GM12878 (cell line): ENCODE measurements around the gene ACSF3. TPM values are rescaled to one million over a fixed set of nuclear protein-coding genes. Genes with fewer than 3 reads are reported as not detected.

Experiments
- ATAC-seq: fragments of 200-7000 bp; cut with Tn5 transposase; 3 replicates; pipeline ENCODE4 v1.9.1; 2020; ENCODE audit warnings: mild to moderate bottlenecking, moderate library complexity
- BruUV-seq: library from RNA; stranded (reverse); fragments of 400-500 nt; replicated peaks from 2 replicates; lab custom pipeline; 2021; lab: Mats Ljungman, UMichigan
- CTCF ChIA-PET: fragments of 300-600 bp; sonication (Branson Sonifier 250); formaldehyde crosslinking; extraction: SDS; loops from one replicate; lab custom pipeline; 2021; ENCODE audit warnings: inconsistent platforms; lab: Yijun Ruan, JAX
- POLR2A ChIA-PET: fragments of 350-600 bp; formaldehyde crosslinking; extraction: SDS; loops from one replicate; lab custom pipeline; 2021; ENCODE audit warnings: inconsistent platforms; lab: Charles Lee
- RAD21 ChIA-PET: fragments of 300-600 bp; sonication (Branson Sonifier 250); formaldehyde crosslinking; loops from one replicate; lab custom pipeline; 2023; ENCODE audit warnings: antibody characterized with exemption; ENCODE audit not compliant: unreplicated experiment; lab: Charles Lee
- SMC1A ChIA-PET: fragments of 300-600 bp; sonication (Branson Sonifier 250); formaldehyde crosslinking; loops from one replicate; lab custom pipeline; 2023; ENCODE audit not compliant: unreplicated experiment, uncharacterized antibody; lab: Charles Lee
- DNase-seq: peaks from one replicate; pipeline ENCODE4 v3.0.0-alpha.2; 2011; ENCODE audit warnings: low read depth, low spot score
- FAIRE-seq: peaks from 3 replicates; lab custom pipeline; 2011; peaks lifted over from hg19 to GRCh38; lab: Jason Lieb, UNC
- H2AFZ ChIP-seq: 2 replicates; pipeline ENCODE4 v1.6.0; 2011; ENCODE audit warnings: low read depth, low read length, control low read depth; ENCODE audit not compliant: control insufficient read depth
- H3K27ac ChIP-seq: 2 replicates; pipeline ENCODE4 v1.5.1; 2011; ENCODE audit warnings: control low read depth; ENCODE audit not compliant: control insufficient read depth, insufficient read depth
- H3K27me3 ChIP-seq, 2 experiments: replicated peaks in 1 of 2; 2 replicates each; pipeline versions ENCODE4 v1.6.0 to v1.6.1; 2011; ENCODE audit warnings: low read length in 1 of 2; ENCODE audit not compliant: control insufficient read depth in 2 of 2, insufficient read depth in 2 of 2
- H3K36me3 ChIP-seq, 2 experiments: 2 replicates each; pipeline ENCODE4 v1.5.1; 2011; ENCODE audit warnings: low read length in 1 of 2; ENCODE audit not compliant: control insufficient read depth in 2 of 2, insufficient read depth in 2 of 2
- H3K4me1 ChIP-seq: 2 replicates; pipeline ENCODE4 v1.6.1; 2011; ENCODE audit warnings: mild to moderate bottlenecking, low read length, moderate library complexity, mixed read lengths; ENCODE audit not compliant: control insufficient read depth, insufficient read depth
- H3K4me2 ChIP-seq: 2 replicates; pipeline ENCODE4 v1.6.0; 2011; ENCODE audit warnings: control low read depth; ENCODE audit not compliant: control insufficient read depth, insufficient read depth
- H3K4me3 ChIP-seq: fragments of 200-600 bp; sonication (generic); 2 replicates; pipeline ENCODE4 v1.5.1; 2016
- H3K79me2 ChIP-seq: 2 replicates; pipeline ENCODE4 v1.6.0; 2011; ENCODE audit warnings: low read length; ENCODE audit not compliant: control insufficient read depth, insufficient read depth
- H3K9ac ChIP-seq: 2 replicates; pipeline ENCODE4 v1.8.0; 2011; ENCODE audit warnings: low read length, control low read depth, mixed read lengths; ENCODE audit not compliant: control insufficient read depth, insufficient read depth
- H3K9me3 ChIP-seq: replicated peaks from 3 replicates; pipeline ENCODE4 v1.5.1; 2011; ENCODE audit warnings: mild to moderate bottlenecking, low read length; ENCODE audit not compliant: control insufficient read depth, insufficient read depth
- H4K20me1 ChIP-seq: 2 replicates; pipeline ENCODE4 v1.6.0; 2011; ENCODE audit not compliant: control insufficient read depth, insufficient read depth
- BACH1 ChIP-seq: fragments of 450-650 bp; IDR thresholded peaks from 2 replicates; pipeline ENCODE4 v1.6.1; 2017; ENCODE audit warnings: mild to moderate bottlenecking, borderline replicate concordance
- MYB ChIP-seq: fragments of 150-350 bp; IDR thresholded peaks from 2 replicates; pipeline ENCODE4 v1.6.1; 2014; ENCODE audit warnings: mild to moderate bottlenecking, low read depth, low read length, borderline replicate concordance
- SREBF2 ChIP-seq: IDR thresholded peaks from 2 replicates; pipeline ENCODE4 v1.6.1; 2012; ENCODE audit warnings: mild to moderate bottlenecking, low read length
- ZNF217 ChIP-seq: fragments of 450-650 bp; IDR thresholded peaks from 2 replicates; pipeline ENCODE4 v1.6.1; 2017; ENCODE audit warnings: antibody characterized with exemption, mild to moderate bottlenecking
- WGBS: methylation state at CpG from one replicate; pipeline ENCODE4 v1.1.6; 2016; ENCODE audit warnings: low lambda C conversion rate; ENCODE audit not compliant: insufficient replicate concordance, insufficient coverage; ENCODE audit errors: missing lambda C conversion rate; 5-methylcytosine and 5-hydroxymethylcytosine counted together
- in situ Hi-C: fragments of 300-500 bp; cut with MboI; formaldehyde crosslinking; loops from 9 replicates; pipeline ENCODE4 v1.14.3; 2018; ENCODE audit warnings: mixed read lengths
- intact Hi-C: fragments of 100-400 bp; cut with micrococcal nuclease; formaldehyde crosslinking; loops from one replicate; pipeline ENCODE4 v1.14.2; 2022; ENCODE audit not compliant: unreplicated experiment
- polyA plus RNA-seq, 11 experiments: library from polyadenylated mRNA; depleted of rRNA in 4 of 11; unstranded in 6 of 11; stranded (reverse) in 5 of 11; fragments of >200 nt; fragmentation: Nextera tagmentation in 4 of 11; fragmentation: Illumina TruSeq in 1 of 11; extraction: Ambion mirVana in 4 of 11; extraction: Trizol in 1 of 11; gene quantifications; 1 replicate in 1 of 11; 2 replicates in 10 of 11; pipeline versions ENCODE4 v1.2.1 to v1.2.3, GENCODE V29; 2011 to 2016; ENCODE audit warnings: inconsistent platforms in 2 of 11, missing spikeins in 2 of 11, low read depth in 1 of 11
- total RNA-seq, 4 experiments: library from RNA; depleted of rRNA in 3 of 4; stranded (reverse); fragments of >200 nt in 3 of 4; fragmentation: Illumina TruSeq in 1 of 4; extraction: Trizol in 1 of 4; gene quantifications; 2 replicates each; pipeline versions ENCODE4 v1.2.1 to v1.2.3, GENCODE V29; 2013 to 2021
- TF ChIP-seq, protein P1 (sequence below): IDR thresholded peaks from 2 replicates; pipeline ENCODE4 v1.6.1; 2012; ENCODE audit warnings: mild to moderate bottlenecking, low read depth, low read length
- TF ChIP-seq, protein P2 (sequence below): fragments of 450-650 bp; formaldehyde crosslinking; IDR thresholded peaks from 2 replicates; pipeline ENCODE4 v1.4.0; 2020; ENCODE audit warnings: mild to moderate bottlenecking, moderate library complexity
- TF ChIP-seq, protein P3 (sequence below): fragments of 150-350 bp; IDR thresholded peaks from 2 replicates; pipeline ENCODE4 v1.6.1; 2016; ENCODE audit warnings: low read depth, low read length
- TF ChIP-seq, protein P4 (sequence below): fragments of 450-650 bp; IDR thresholded peaks from 2 replicates; pipeline ENCODE4 v1.6.1; 2018; ENCODE audit warnings: borderline replicate concordance, mild to moderate bottlenecking; ENCODE audit not compliant: partially characterized antibody

Gene ACSF3
- total and polyA plus RNA-seq, 10 of the 15 experiments (the other 5 are each of a cell fraction or from before 2014, with no cell fraction given) = 1.0 to 44.4 (median 25.8) TPM

DNA sequence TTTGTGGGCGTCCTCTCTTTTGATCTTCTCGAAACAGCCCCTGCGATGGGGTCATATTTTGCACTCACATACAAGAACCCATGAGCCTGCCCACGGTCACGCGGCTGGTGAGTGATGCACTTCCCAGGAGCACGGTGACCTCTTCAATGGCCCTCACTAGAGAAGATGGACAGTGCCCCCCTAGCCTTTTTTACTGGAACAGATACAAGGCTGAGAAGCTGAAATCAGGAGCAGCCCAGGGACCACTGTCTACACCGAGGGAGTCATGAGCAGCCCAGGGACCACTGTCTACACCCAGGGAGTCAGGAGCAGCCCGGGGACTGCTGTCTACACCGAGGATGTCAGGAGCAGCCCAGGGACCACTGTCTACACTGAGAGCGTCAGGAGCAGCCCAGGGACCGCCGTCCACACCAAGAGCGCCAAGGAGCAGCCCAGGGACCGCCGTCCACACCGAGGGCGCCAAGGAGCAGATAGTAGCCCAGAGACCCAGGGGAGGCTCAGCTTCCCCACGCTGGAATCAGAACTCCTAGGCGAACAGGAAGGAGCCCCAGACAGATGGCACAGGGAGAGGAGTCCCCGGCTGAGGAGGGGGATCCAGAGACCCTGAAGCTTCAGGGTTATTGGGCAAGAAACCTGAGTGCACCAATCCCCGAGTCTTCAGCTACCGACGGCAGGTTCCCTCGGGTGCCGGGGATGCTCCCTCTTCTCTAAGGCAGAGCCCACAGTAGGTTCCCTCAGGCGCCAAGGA, 23.7 kb downstream of the ACSF3 start (continued):
- TF ChIP-seq, protein P1, sequence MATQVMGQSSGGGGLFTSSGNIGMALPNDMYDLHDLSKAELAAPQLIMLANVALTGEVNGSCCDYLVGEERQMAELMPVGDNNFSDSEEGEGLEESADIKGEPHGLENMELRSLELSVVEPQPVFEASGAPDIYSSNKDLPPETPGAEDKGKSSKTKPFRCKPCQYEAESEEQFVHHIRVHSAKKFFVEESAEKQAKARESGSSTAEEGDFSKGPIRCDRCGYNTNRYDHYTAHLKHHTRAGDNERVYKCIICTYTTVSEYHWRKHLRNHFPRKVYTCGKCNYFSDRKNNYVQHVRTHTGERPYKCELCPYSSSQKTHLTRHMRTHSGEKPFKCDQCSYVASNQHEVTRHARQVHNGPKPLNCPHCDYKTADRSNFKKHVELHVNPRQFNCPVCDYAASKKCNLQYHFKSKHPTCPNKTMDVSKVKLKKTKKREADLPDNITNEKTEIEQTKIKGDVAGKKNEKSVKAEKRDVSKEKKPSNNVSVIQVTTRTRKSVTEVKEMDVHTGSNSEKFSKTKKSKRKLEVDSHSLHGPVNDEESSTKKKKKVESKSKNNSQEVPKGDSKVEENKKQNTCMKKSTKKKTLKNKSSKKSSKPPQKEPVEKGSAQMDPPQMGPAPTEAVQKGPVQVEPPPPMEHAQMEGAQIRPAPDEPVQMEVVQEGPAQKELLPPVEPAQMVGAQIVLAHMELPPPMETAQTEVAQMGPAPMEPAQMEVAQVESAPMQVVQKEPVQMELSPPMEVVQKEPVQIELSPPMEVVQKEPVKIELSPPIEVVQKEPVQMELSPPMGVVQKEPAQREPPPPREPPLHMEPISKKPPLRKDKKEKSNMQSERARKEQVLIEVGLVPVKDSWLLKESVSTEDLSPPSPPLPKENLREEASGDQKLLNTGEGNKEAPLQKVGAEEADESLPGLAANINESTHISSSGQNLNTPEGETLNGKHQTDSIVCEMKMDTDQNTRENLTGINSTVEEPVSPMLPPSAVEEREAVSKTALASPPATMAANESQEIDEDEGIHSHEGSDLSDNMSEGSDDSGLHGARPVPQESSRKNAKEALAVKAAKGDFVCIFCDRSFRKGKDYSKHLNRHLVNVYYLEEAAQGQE = no peak
- TF ChIP-seq, protein P2, sequence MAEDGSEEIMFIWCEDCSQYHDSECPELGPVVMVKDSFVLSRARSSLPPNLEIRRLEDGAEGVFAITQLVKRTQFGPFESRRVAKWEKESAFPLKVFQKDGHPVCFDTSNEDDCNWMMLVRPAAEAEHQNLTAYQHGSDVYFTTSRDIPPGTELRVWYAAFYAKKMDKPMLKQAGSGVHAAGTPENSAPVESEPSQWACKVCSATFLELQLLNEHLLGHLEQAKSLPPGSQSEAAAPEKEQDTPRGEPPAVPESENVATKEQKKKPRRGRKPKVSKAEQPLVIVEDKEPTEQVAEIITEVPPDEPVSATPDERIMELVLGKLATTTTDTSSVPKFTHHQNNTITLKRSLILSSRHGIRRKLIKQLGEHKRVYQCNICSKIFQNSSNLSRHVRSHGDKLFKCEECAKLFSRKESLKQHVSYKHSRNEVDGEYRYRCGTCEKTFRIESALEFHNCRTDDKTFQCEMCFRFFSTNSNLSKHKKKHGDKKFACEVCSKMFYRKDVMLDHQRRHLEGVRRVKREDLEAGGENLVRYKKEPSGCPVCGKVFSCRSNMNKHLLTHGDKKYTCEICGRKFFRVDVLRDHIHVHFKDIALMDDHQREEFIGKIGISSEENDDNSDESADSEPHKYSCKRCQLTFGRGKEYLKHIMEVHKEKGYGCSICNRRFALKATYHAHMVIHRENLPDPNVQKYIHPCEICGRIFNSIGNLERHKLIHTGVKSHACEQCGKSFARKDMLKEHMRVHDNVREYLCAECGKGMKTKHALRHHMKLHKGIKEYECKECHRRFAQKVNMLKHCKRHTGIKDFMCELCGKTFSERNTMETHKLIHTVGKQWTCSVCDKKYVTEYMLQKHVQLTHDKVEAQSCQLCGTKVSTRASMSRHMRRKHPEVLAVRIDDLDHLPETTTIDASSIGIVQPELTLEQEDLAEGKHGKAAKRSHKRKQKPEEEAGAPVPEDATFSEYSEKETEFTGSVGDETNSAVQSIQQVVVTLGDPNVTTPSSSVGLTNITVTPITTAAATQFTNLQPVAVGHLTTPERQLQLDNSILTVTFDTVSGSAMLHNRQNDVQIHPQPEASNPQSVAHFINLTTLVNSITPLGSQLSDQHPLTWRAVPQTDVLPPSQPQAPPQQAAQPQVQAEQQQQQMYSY = no peak
- TF ChIP-seq SREBF2 = no peak

DNA sequence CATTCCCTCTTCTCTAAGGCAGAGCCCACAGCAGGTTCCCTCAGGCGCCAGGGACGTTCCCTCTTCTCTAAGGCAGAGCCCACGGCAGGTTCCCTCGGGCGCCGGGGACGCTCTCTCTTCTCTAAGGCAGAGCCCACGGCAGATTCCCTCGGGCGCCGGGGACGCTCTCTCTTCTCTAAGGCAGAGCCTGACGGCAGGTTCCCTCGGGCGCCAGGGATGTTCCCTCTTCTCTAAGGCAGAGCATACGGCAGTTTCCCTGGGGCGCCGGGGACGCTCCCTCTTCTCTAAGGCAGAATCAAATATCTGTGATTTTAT, 24.3 kb downstream of the ACSF3 start:
- no peaks in the 10 kb centered on the region for H4K20me1 ChIP-seq
- intact Hi-C loops (no loop called here), in situ Hi-C loops (no loop called here)
- POLR2A ChIA-PET = no interaction called here
- ATAC-seq = no peak
- DNase-seq = no peak
- H3K27me3 ChIP-seq = no peaks in the 10 kb centered on the region
- no peak overlapping the region for H3K9ac ChIP-seq
- CTCF ChIA-PET = no interaction called here
- H3K79me2 ChIP-seq = no peaks in the 10 kb centered on the region; the same call in 1 of the 2 replicates
- no peak overlapping the region for H3K27ac ChIP-seq
- peaks cover 29% of the 10 kb centered on the region for H3K4me1 ChIP-seq
- BruUV-seq = no TSS peak
- no peak overlapping the region for H2AFZ ChIP-seq
- H3K36me3 ChIP-seq = peaks cover 10 to 15% of the 10 kb centered on the region in 2 experiments; a peak in 3 of 4 replicates
- FAIRE-seq = no peak
- H3K4me3 ChIP-seq = no peak overlapping the region
- SMC1A ChIA-PET = no interaction called here
- H3K9me3 ChIP-seq = no peaks in the 10 kb centered on the region
- WGBS = 83% methylated on average over 19 of the region's 19 CpGs
- RAD21 ChIA-PET = no interaction called here
- H3K4me2 ChIP-seq = no peak overlapping the region
- TF ChIP-seq ZNF217 = no peak
- no peak for TF ChIP-seq MYB
- TF ChIP-seq, protein P3, sequence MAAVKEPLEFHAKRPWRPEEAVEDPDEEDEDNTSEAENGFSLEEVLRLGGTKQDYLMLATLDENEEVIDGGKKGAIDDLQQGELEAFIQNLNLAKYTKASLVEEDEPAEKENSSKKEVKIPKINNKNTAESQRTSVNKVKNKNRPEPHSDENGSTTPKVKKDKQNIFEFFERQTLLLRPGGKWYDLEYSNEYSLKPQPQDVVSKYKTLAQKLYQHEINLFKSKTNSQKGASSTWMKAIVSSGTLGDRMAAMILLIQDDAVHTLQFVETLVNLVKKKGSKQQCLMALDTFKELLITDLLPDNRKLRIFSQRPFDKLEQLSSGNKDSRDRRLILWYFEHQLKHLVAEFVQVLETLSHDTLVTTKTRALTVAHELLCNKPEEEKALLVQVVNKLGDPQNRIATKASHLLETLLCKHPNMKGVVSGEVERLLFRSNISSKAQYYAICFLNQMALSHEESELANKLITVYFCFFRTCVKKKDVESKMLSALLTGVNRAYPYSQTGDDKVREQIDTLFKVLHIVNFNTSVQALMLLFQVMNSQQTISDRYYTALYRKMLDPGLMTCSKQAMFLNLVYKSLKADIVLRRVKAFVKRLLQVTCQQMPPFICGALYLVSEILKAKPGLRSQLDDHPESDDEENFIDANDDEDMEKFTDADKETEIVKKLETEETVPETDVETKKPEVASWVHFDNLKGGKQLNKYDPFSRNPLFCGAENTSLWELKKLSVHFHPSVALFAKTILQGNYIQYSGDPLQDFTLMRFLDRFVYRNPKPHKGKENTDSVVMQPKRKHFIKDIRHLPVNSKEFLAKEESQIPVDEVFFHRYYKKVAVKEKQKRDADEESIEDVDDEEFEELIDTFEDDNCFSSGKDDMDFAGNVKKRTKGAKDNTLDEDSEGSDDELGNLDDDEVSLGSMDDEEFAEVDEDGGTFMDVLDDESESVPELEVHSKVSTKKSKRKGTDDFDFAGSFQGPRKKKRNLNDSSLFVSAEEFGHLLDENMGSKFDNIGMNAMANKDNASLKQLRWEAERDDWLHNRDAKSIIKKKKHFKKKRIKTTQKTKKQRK = no peak
- TF ChIP-seq, protein P4, sequence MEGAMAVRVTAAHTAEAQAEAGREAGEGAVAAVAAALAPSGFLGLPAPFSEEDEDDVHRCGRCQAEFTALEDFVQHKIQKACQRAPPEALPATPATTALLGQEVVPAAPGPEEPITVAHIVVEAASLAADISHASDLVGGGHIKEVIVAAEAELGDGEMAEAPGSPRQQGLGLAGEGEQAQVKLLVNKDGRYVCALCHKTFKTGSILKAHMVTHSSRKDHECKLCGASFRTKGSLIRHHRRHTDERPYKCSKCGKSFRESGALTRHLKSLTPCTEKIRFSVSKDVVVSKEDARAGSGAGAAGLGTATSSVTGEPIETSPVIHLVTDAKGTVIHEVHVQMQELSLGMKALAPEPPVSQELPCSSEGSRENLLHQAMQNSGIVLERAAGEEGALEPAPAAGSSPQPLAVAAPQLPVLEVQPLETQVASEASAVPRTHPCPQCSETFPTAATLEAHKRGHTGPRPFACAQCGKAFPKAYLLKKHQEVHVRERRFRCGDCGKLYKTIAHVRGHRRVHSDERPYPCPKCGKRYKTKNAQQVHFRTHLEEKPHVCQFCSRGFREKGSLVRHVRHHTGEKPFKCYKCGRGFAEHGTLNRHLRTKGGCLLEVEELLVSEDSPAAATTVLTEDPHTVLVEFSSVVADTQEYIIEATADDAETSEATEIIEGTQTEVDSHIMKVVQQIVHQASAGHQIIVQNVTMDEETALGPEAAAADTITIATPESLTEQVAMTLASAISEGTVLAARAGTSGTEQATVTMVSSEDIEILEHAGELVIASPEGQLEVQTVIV = no peak
- no peak for TF ChIP-seq BACH1
